Stimulated activated CD8-positive, alpha-beta memory T cell treated with anti-CD3 and anti-CD28 coated beads, Interleukin-15, amount 100 ng/mL, for 48 hours (primary cell): ENCODE data around the gene GALNT17.

ENCODE experiments used
- DNase-seq, 2 donors: peaks; one replicate each; pipeline ENCODE4 v3.0.0-alpha.2; 2020; ENCODE audit warnings: low read depth in 2 of 2

The GALNT17 gene

DNA sequence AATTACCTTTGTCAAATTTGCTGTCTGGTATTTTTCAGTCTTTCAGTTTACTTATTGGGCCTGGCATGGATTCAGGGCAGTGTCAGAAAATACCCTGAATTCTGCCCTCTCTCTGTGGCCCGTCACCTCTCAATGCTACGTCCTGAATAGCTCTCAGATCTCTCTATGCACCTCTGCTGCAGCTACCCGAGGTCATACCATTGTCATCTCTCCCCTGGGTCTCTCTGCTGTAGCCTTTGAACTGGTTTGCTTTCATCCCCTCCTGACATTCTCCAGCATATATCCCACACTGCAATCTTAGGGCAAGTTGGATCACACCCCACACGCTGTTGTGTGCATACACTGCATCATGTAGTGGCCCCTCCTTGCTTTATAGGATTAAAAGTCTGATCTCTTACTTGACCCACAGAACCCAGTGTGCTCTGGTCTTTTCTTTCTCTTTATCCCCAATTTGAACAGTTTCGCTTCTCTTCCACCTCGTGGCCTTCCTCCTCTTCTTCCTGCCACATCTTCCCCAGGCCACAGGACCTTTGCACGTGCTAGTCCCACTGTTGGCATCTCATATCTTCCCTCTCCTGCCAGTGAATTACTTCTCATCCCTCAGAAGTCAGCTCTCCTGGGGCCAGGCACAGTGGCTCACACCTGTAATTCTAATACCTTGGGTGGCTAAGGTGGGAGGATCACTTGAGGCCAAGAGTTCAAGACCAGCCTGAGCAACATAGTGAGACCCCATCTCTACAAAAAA, 372.9 kb downstream of the GALNT17 start:
- DNase-seq = no peak

DNA sequence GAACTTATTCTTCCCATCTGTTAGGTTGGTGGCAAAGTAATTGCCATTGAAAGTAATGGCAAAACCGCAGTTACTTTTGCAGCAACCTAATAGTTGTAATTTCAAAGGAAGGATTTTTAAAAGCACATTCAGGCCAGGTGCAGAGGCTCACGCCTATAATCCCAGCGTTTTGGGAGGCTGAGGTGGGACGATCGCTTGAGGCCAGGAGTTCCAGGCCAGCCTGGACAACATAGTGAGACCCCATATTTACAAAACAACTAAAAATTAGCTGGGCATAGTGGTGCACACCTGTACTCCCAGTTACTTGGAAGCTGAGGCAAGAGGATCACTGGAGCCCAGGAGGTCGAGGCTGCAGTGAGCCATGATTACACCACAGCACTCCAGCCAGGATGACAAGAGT, 374.9 kb downstream of the GALNT17 start:
- no peak for DNase-seq

- no peak for DNase-seq
These were observed 376.0 kb downstream of the GALNT17 start for GRCh38 chr7:71507680-71508602.

- DNase-seq = no peak
These were observed 377.4 kb downstream of the GALNT17 start for GRCh38 chr7:71509381-71509780.

DNA sequence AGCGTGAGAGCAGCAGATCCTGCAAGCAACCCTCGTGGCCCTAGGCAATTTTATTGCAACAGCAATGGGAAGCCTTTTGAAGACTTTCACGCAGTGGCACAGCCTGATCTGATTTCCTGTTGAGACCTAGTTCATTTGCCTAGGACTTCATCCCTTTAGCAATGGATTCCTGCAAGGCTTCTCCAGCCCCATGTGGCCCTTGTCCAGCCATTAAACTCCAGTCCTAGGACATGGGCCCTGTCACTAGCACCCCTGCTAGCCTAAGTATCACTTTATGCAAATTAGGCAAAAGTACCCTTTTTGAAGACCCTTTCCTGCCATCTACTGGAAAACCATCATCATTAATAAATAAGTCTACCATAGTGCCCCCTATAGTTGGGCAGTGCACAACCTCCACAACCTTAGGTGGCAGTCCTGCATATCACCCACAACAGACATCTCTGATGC, 379.4 kb downstream of the GALNT17 start:
- no peak for DNase-seq

- no peak for DNase-seq
These were observed 386.2 kb downstream of the GALNT17 start for GRCh38 chr7:71517940-71518699.

GRCh38 chr7:71518880-71519279, 386.9 kb downstream of the GALNT17 start:
- DNase-seq = no peak

- DNase-seq = no peak
These were observed 389.6 kb downstream of the GALNT17 start for GRCh38 chr7:71521506-71521905.

DNA sequence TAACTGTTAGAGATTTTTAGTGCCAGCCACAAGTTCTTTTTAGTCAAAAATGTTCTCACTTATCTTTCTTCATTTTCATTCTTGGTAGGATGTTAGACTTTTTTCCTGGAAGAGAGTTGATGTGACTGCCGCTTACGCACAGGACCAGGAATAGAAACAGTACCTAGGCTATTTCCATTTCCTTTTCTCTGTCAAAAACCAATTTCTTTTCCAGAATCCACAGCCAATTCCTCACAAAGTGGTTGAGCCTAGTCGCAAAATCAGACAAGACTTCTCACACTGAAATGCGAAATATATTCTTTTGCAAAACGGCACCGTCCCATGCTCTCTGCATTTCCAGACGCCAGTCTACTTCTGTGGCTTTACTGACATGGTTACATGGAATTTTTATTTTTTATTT, 394.2 kb downstream of the GALNT17 start:
- DNase-seq = no peak

- no peak for DNase-seq
These were observed 395.3 kb downstream of the GALNT17 start for GRCh38 chr7:71527213-71527612.

- DNase-seq = no peak
These were observed 403.7 kb downstream of the GALNT17 start for GRCh38 chr7:71535616-71536015.

DNA sequence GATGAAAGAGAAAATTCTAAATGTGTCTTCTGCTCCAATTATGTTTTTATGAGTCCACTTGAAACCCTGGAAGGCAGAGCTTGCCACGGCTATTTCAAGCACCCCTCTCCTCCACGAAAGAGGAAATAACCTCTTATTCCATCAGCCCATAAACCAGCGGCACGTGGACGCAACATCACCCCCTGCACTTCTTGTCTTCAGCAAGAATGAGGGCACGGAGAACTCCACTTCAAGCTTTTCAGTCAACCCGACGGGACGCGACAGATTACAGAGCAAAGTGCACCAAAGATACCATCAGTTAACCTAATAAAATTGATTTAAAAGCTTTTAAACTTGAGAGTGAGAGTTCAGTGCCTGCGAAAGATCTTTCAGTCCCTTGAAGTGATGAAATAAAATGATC, 406.3 kb downstream of the GALNT17 start:
- no peak for DNase-seq

DNA sequence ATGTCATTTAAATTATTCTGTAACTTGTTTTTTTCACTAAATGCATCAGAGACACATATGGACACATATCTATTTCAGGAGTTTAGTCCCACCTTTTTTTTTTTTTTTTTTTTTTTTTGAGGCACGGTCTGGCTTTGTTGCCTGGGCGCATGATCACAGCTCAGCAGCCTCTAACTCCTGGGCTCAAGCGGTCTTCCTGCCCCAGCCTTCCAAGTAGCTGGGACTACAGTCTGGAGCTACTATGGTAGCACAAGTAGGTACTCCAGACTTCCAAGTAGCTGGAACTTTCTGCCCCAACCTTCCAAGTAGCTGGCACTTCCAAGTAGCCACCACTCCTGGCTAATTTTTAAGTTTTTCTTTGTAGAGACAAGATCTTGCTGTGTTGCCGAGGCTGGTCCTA, 407.7 kb downstream of the GALNT17 start:
- no peak for DNase-seq

- no peak for DNase-seq
These were observed 409.9 kb downstream of the GALNT17 start for GRCh38 chr7:71541707-71542353.

DNA sequence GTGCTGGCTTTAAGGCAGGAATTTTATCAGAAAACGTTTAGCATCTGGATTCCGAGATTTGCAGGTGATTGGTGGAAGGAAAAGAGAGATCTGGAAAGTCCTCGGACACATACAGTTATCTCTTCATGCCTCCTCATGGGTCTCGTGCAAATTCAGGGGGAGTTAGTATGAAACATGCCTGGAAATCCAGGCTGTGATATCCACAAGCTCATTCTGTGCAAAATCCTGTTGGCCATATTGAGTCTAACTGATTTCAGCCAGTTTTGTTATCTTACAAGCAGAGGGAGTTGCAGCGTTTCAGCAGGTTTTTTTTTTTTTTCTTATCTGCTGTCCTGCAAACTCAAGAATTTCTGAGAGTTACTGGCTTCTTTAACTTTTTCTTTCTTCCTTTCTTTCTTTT, 411.5 kb downstream of the GALNT17 start:
- DNase-seq = no peak

DNA sequence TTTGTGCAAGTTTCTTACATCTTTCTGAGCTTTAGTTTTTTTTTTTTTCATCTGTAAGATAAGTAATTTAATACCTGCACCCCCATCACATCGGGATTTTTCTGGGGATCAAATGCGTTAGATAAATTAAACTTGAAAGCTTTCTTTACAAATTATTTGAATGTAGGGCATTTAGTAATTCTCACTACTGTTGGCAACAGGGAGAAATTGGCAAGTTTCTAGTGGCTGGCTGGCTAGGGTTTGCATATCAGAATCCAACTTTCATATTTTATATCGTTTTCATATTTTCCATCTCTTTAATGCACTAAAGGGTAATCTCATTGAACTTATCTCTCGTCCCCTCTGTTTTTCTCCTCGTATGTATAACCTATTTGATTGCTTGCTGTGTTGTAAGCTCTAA, 412.9 kb downstream of the GALNT17 start:
- no peak for DNase-seq

- no peak for DNase-seq
These were observed 415.5 kb downstream of the GALNT17 start for GRCh38 chr7:71547426-71547825.

GRCh38 chr7:71548746-71549145, 416.8 kb downstream of the GALNT17 start:
- no peak for DNase-seq

DNA sequence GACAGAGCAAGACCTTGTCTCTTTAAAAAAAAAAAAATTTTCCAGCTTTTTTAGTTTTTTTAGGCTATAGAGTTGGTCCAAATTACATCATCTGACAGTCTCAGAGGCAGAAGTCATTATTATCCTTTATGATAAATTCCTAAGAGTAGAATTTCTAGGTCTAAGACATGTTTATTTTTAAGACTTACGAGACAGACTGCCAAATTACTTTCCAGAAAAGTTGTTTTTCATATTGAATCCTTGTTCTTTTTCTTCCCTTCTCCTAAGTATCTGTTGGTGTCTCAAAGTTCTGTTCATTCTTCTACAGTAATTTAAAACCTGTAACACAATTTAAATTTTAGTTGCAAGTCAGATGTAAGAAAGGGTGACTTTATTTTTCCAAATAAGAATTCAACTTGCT, 421.4 kb downstream of the GALNT17 start:
- no peak for DNase-seq

- no peak for DNase-seq
These were observed 423.8 kb downstream of the GALNT17 start for GRCh38 chr7:71555758-71556157.

GRCh38 chr7:71558806-71559613, 427.1 kb downstream of the GALNT17 start:
- DNase-seq = no peak
